AG10803 (cell line): ENCODE data around the gene ADPRH.

Experiments
- DNase-seq: peaks from one replicate; pipeline ENCODE4 v3.0.0; 2010; ENCODE audit warnings: low read depth
- H3K4me3 ChIP-seq: 2 replicates; pipeline ENCODE4 v1.5.1; 2011; ENCODE audit warnings: mild to moderate bottlenecking, low read length, control low read depth
- TF ChIP-seq, protein P1 (sequence below): conservative IDR thresholded peaks from 2 replicates; pipeline ENCODE4 v1.5.1; 2011; ENCODE audit warnings: mild to moderate bottlenecking, low read length, control low read depth, inconsistent platforms

The ADPRH gene

DNA sequence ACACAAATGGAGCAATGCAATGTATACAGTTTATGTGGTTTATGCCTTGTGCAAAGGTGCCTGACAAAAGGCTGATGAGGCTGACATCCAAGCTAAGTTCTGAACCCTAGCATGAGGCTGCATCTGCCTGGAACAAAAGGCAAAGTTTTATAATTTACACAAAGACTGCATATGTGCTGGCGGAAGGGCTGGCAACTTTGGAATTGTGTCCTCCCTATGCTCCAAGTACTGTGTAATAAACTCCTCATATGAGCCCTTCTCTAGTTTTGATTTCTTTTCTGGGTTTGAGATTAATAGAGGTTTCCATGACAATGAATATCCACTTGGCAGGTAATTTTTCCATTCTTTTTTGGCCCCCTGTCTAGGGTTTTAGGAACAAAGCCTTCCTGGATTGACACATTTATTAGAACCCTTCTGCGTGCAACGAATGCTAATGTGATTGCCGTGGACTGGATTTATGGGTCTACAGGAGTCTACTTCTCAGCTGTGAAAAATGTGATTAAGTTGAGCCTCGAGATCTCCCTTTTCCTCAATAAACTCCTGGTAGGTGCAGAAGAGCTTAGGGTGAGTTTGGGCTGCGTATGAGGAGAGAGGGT is 29.2 kb downstream of the ADPRH start:
- TF ChIP-seq, protein P1, sequence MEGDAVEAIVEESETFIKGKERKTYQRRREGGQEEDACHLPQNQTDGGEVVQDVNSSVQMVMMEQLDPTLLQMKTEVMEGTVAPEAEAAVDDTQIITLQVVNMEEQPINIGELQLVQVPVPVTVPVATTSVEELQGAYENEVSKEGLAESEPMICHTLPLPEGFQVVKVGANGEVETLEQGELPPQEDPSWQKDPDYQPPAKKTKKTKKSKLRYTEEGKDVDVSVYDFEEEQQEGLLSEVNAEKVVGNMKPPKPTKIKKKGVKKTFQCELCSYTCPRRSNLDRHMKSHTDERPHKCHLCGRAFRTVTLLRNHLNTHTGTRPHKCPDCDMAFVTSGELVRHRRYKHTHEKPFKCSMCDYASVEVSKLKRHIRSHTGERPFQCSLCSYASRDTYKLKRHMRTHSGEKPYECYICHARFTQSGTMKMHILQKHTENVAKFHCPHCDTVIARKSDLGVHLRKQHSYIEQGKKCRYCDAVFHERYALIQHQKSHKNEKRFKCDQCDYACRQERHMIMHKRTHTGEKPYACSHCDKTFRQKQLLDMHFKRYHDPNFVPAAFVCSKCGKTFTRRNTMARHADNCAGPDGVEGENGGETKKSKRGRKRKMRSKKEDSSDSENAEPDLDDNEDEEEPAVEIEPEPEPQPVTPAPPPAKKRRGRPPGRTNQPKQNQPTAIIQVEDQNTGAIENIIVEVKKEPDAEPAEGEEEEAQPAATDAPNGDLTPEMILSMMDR = no peak
- DNase-seq = no peak
- H3K4me3 ChIP-seq = no peak overlapping the region

DNA sequence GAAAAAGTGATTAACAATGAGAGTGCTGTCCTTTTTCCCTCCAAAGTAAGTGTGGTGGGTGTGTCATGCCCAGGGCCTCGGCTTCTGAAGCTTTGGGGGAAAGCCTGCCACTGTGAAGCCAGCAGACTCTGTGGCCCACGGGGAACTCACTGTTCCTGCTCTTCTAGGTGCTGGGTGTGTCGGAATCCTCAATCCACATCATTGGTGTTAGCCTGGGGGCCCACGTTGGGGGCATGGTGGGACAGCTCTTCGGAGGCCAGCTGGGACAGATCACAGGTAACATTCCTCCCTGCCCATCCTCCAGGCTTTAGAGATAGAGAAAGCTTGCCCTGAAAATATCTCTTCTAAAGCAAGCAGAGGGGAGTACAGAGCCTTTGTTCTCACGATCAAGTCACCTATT is 30.0 kb downstream of the ADPRH start:
- DNase-seq = no peak
- TF ChIP-seq, protein P1 = no peak
- H3K4me3 ChIP-seq = no peak overlapping the region

DNA sequence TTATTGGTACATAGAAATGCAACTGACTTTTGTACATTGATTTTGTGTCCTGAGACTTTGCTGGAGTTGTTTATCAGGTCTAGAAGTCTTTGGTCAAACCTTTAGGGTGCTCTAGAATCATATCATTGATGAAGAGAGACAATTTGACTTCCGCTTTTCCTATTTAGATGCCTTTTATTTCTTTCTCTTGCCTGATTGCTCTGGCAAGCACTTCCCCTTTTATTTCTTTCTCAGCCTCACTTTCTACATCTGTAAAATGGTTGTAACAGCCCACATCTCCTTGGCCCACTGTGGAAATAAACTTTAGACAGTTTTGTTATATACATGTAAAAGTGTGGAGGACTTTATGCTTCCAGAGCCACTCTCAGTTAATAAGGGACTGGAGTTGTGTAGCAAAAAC is 32.4 kb downstream of the ADPRH start:
- no peak for DNase-seq
- TF ChIP-seq, protein P1 = no peak
- H3K4me3 ChIP-seq = no peak overlapping the region

DNA sequence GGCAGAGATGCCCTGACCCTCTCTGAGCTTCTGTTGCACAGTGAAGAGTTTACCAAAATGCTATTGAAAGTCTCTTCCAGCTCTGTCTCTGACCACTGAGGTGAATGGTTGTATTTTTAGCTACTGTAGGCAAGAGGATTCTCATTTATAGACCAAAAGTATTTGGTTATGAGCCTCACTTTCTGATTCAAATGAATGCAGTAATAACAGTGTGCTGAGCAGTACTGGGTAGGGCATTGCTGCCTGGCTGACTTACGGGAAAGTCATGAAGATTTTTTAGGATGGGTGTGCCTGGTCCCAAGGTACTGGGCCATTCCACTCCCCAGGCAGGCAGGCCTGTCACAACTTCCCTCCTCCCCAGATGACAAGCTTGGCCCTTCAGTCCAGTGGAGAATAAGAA is 33.9 kb downstream of the ADPRH start:
- TF ChIP-seq, protein P1 = no peak
- no peak overlapping the region for H3K4me3 ChIP-seq
- DNase-seq = no peak

DNA sequence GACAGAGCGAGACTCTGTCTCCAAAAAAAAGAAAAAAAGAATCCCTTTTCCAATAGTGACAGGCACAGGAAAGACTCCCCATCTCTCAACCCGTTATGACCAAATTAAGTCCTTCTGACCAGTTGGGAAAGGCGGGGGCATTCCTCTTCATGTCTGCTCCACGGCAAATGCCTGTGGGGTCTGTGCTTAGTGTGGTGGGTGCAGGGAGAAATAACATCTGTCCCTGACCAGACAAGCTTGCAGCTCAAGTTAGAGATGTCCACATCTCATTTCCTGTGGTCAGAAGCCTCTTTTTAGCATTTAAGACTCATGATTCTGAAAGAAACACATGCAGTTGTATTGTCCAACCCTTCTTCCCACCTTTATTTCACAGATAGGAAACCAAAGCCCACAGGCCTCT is 34.6 kb downstream of the ADPRH start:
- H3K4me3 ChIP-seq = no peak overlapping the region
- TF ChIP-seq, protein P1 = no peak
- no peak for DNase-seq

DNA sequence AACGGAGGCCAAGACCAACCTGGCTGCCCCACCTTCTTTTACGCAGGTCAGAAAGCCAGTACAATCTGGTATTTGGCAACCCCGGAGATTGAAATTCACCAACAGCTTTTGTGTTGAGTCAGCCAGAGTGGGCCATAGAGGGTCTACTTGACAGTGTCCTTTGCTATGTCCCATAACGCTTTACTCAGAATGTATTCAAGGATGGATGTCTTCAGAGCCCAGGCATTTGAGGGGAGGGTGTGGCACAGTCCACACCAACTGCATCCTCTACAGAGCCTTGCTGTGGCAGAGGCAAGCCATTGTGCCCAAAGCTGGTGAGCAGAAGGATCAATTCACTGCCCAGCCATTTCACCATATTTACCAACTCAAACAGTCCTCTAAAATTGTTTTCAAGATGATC is 36.8 kb downstream of the ADPRH start:
- TF ChIP-seq, protein P1 = no peak
- DNase-seq = no peak
- H3K4me3 ChIP-seq = no peak overlapping the region

DNA sequence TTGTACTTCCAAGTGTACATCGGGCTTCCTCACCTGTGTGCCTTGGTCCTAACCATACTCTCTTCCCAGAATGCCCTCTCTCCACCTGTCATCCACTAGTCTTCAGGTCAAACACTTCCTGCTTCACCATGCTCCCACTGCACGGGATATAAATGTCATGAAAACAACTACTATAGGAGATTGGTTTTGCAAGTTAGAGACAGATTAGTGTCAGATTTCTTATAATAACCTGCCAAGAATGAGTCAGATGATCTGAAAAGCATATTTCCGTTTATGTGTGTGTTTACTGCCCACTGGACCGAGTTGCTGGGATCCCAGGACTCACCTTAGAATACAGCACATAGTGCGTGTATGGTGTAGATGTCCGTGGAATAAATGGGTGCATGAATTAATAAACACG is 39.8 kb downstream of the ADPRH start:
- no peak for DNase-seq
- H3K4me3 ChIP-seq = no peak overlapping the region
- TF ChIP-seq, protein P1 = no peak
